BLaER1 (cell line): ENCODE results near the gene PAAF1.

Experiments used
- H3K27ac ChIP-seq: shearing (Covaris generic); formaldehyde crosslinking; 2 replicates; pipeline ENCODE4 v1.8.1; 2022
- H3K27me3 ChIP-seq: shearing (Covaris generic); formaldehyde crosslinking; 2 replicates; pipeline ENCODE4 v1.8.1; 2022
- H3K36me3 ChIP-seq: shearing (Covaris generic); formaldehyde crosslinking; 2 replicates; pipeline ENCODE4 v1.8.1; 2022
- H3K4me1 ChIP-seq: shearing (Covaris generic); formaldehyde crosslinking; 2 replicates; pipeline ENCODE4 v1.8.1; 2022
- H3K4me2 ChIP-seq: shearing (Covaris generic); formaldehyde crosslinking; 2 replicates; pipeline ENCODE4 v1.8.1; 2022
- H3K4me3 ChIP-seq: shearing (Covaris generic); formaldehyde crosslinking; 2 replicates; pipeline ENCODE4 v1.8.1; 2022
- H3K9ac ChIP-seq: shearing (Covaris generic); formaldehyde crosslinking; 2 replicates; pipeline ENCODE4 v1.8.1; 2022
- H3K9me3 ChIP-seq: shearing (Covaris generic); formaldehyde crosslinking; 2 replicates; pipeline ENCODE4 v1.8.1; 2022
- H4K20me1 ChIP-seq: shearing (Covaris generic); formaldehyde crosslinking; 2 replicates; pipeline ENCODE4 v1.8.1; 2022
- Cebpa-rat ChIP-seq: shearing (Covaris generic); IDR thresholded peaks from 2 replicates; pipeline ENCODE4 v1.8.1; 2022

PAAF1 gene

GRCh38 chr11:73968356-73968966 is 91.7 kb downstream of the PAAF1 start:
- H3K9me3 ChIP-seq, result no peaks in the 10 kb centered on the region
- H4K20me1 ChIP-seq, result peaks cover 4% of the 10 kb centered on the region; the same call in 1 of the 2 replicates
- no peaks in the 10 kb centered on the region for H3K27me3 ChIP-seq
- no peak overlapping the region for H3K9ac ChIP-seq
- H3K36me3 ChIP-seq, result peaks cover 18% of the 10 kb centered on the region
- peaks cover 9% of the 10 kb centered on the region for H3K4me1 ChIP-seq
- TF ChIP-seq Cebpa-rat, result no peak
- no peak overlapping the region for H3K27ac ChIP-seq
- H3K4me3 ChIP-seq, result no peak overlapping the region
- no peak overlapping the region for H3K4me2 ChIP-seq

- Histone ChIP-seq H4K20me1 (peaks cover 10% of the 10 kb centered on the region), H3K36me3 (peaks cover 23% of the 10 kb centered on the region)
- no peak for TF ChIP-seq Cebpa-rat
Observed at GRCh38 chr11:73969091-73969490, 92.3 kb downstream of the PAAF1 start.

GRCh38 chr11:73969991-73970800 is 93.4 kb downstream of the PAAF1 start:
- no peak overlapping the region for H3K4me2 ChIP-seq
- peaks cover 22% of the 10 kb centered on the region for H3K4me1 ChIP-seq
- H3K27me3 ChIP-seq, result no peaks in the 10 kb centered on the region
- no peaks in the 10 kb centered on the region for H3K9me3 ChIP-seq
- no peak overlapping the region for H3K9ac ChIP-seq
- no peak overlapping the region for H3K4me3 ChIP-seq
- TF ChIP-seq Cebpa-rat, result no peak
- H3K27ac ChIP-seq, result no peak overlapping the region
- peaks cover 34% of the 10 kb centered on the region for H3K36me3 ChIP-seq
- peaks cover 21% of the 10 kb centered on the region for H4K20me1 ChIP-seq

More at GRCh38 chr11:73969091-73969490, 92.3 kb downstream of the PAAF1 start:
- Histone ChIP-seq H3K27ac (no peak overlapping the region), H3K9ac (no peak overlapping the region), H3K4me3 (no peak overlapping the region), H3K27me3 (no peaks in the 10 kb centered on the region), H3K4me2 (no peak overlapping the region), H3K4me1 (peaks cover 15% of the 10 kb centered on the region), H3K9me3 (no peaks in the 10 kb centered on the region)

GRCh38 chr11:73971175-73971719 is 94.4 kb downstream of the PAAF1 start:
- Histone ChIP-seq H3K4me1 (peaks cover 30% of the 10 kb centered on the region), H3K27ac (0 out of 2 replicates have a peak overlapping the region, but pooled peaks have one; percentile 18), H3K9me3 (no peaks in the 10 kb centered on the region), H3K4me3 (no peak overlapping the region), H3K36me3 (peaks cover 45% of the 10 kb centered on the region), H3K9ac (no peak overlapping the region), H3K4me2 (no peak overlapping the region), H4K20me1 (peaks cover 31% of the 10 kb centered on the region), H3K27me3 (no peaks in the 10 kb centered on the region)
- TF ChIP-seq Cebpa-rat, result no peak

GRCh38 chr11:73972187-73972586 is 95.4 kb downstream of the PAAF1 start:
- peaks cover 30% of the 10 kb centered on the region for H3K4me1 ChIP-seq
- no peak for TF ChIP-seq Cebpa-rat
- H3K9ac ChIP-seq, result no peak overlapping the region
- H4K20me1 ChIP-seq, result peaks cover 38% of the 10 kb centered on the region
- H3K4me2 ChIP-seq, result no peak overlapping the region
- H3K36me3 ChIP-seq, result peaks cover 54% of the 10 kb centered on the region
- H3K27ac ChIP-seq, result no peak overlapping the region
- H3K27me3 ChIP-seq, result no peaks in the 10 kb centered on the region
- H3K4me3 ChIP-seq, result no peak overlapping the region
- H3K9me3 ChIP-seq, result no peaks in the 10 kb centered on the region

GRCh38 chr11:73972620-73973449 is 96.0 kb downstream of the PAAF1 start:
- Histone ChIP-seq H3K9me3 (no peaks in the 10 kb centered on the region), H3K27ac (0 out of 2 replicates have a peak overlapping the region, but pooled peaks have one; percentile 6), H3K4me3 (no peak overlapping the region), H4K20me1 (peaks cover 38% of the 10 kb centered on the region), H3K4me1 (peaks cover 34% of the 10 kb centered on the region), H3K27me3 (no peaks in the 10 kb centered on the region), H3K36me3 (peaks cover 60% of the 10 kb centered on the region), H3K4me2 (no peak overlapping the region; the same call in 1 of the 2 replicates), H3K9ac (no peak overlapping the region)
- no peak for TF ChIP-seq Cebpa-rat

GRCh38 chr11:73974604-73975478 is 98.0 kb downstream of the PAAF1 start:
- no peak overlapping the region for H3K4me3 ChIP-seq
- no peak overlapping the region for H3K27ac ChIP-seq
- H3K27me3 ChIP-seq, result no peaks in the 10 kb centered on the region
- H4K20me1 ChIP-seq, result peaks cover 38% of the 10 kb centered on the region
- no peaks in the 10 kb centered on the region for H3K9me3 ChIP-seq
- peak overlapping the region; percentile 61 for H3K4me2 ChIP-seq
- H3K36me3 ChIP-seq, result peaks cover 80% of the 10 kb centered on the region
- no peak overlapping the region for H3K9ac ChIP-seq
- no peak for TF ChIP-seq Cebpa-rat
- H3K4me1 ChIP-seq, result peaks cover 54% of the 10 kb centered on the region

GRCh38 chr11:73975479-73975757 is 98.6 kb downstream of the PAAF1 start:
- Histone ChIP-seq H3K9ac (no peak overlapping the region), H3K4me2 (peak overlapping the region; percentile 61; the same call in 1 of the 2 replicates), H3K4me3 (no peak overlapping the region), H3K4me1 (peaks cover 60% of the 10 kb centered on the region), H3K27me3 (no peaks in the 10 kb centered on the region), H3K27ac (no peak overlapping the region), H3K9me3 (no peaks in the 10 kb centered on the region), H4K20me1 (peaks cover 38% of the 10 kb centered on the region), H3K36me3 (peaks cover 82% of the 10 kb centered on the region)
- no peak for TF ChIP-seq Cebpa-rat
